NCI-H1092 (cell line): ENCODE data around the gene GMCL1.
"Not testable (repeated sequence)": the region's sequence is repeated elsewhere in the genome, so short reads cannot be mapped to it uniquely, and the experiment has no call there.

Source experiments
- DNase-seq: peaks from one replicate; lab custom pipeline; 2025; lab: John Stamatoyannopoulos, UW

Gene GMCL1

GRCh38 chr2:69829256-69830044, at the start of gene GMCL1:
Gene GMCL1 (plus strand): TSS chr2:69829660. CDS start chr2:69829893, 233 bp downstream.
- peak; percentile 85 for DNase-seq

- no peak for DNase-seq
These were observed 48.5 kb upstream of the GMCL1 start for GRCh38 chr2:69780921-69781320.

GRCh38 chr2:69781321-69782248, 47.9 kb upstream of the GMCL1 start:
- DNase-seq = no peak

GRCh38 chr2:69784228-69784627, 45.2 kb upstream of the GMCL1 start:
- no peak for DNase-seq

GRCh38 chr2:69785358-69785757, 44.1 kb upstream of the GMCL1 start:
- no peak for DNase-seq

GRCh38 chr2:69786052-69786560, 43.4 kb upstream of the GMCL1 start:
- DNase-seq = no peak

GRCh38 chr2:69789175-69789721, 40.2 kb upstream of the GMCL1 start:
- no peak for DNase-seq

GRCh38 chr2:69789772-69790600, 39.5 kb upstream of the GMCL1 start:
- DNase-seq = no peak

GRCh38 chr2:69790601-69790959, 38.9 kb upstream of the GMCL1 start:
- DNase-seq = no peak

- no peak for DNase-seq
These were observed 38.4 kb upstream of the GMCL1 start for GRCh38 chr2:69791045-69791444.

GRCh38 chr2:69796174-69796573, 33.3 kb upstream of the GMCL1 start:
- no peak for DNase-seq

- no peak for DNase-seq
These were observed 32.2 kb upstream of the GMCL1 start for GRCh38 chr2:69797235-69797634.

- no peak for DNase-seq
These were observed 31.6 kb upstream of the GMCL1 start for GRCh38 chr2:69797836-69798289.

- no peak for DNase-seq
These were observed 31.1 kb upstream of the GMCL1 start for GRCh38 chr2:69798290-69798908.

GRCh38 chr2:69798909-69799526, 30.4 kb upstream of the GMCL1 start:
- DNase-seq = no peak

GRCh38 chr2:69801745-69802290, 27.6 kb upstream of the GMCL1 start:
- DNase-seq = peak; percentile 46

- DNase-seq = not testable (repeated sequence)
These were observed 26.6 kb upstream of the GMCL1 start for GRCh38 chr2:69802781-69803367.

- DNase-seq = no peak
These were observed 25.0 kb upstream of the GMCL1 start for GRCh38 chr2:69804416-69804815.

- DNase-seq = no peak
These were observed 23.6 kb upstream of the GMCL1 start for GRCh38 chr2:69805887-69806286.
